ENCODE data around the gene ASB4.

ASB4 gene

GRCh38 chr7:95553939-95554338, 68.2 kb downstream of the ASB4 start:
- DNase-seq (ENCODE audit: low read depth), result no peak
- H3K4me3 ChIP-seq (ENCODE audit: low read depth, low read length), result no peak overlapping the region
- TF ChIP-seq CTCF (IDR thresholded peaks at IDR 0.05; ENCODE audit: low read depth, low read length, missing control alignments), result no peak

GRCh38 chr7:95556777-95557176, 71.0 kb downstream of the ASB4 start:
- no peak overlapping the region for H3K4me3 ChIP-seq (ENCODE audit: low read depth, low read length)
- TF ChIP-seq CTCF (IDR thresholded peaks at IDR 0.05; ENCODE audit: low read depth, low read length, missing control alignments), result no peak
- DNase-seq (ENCODE audit: low read depth), result no peak

- DNase-seq (ENCODE audit: low read depth), result no peak
- TF ChIP-seq CTCF (IDR thresholded peaks at IDR 0.05; ENCODE audit: low read depth, low read length, missing control alignments), result no peak
- no peak overlapping the region for H3K4me3 ChIP-seq (ENCODE audit: low read depth, low read length)
Observed at GRCh38 chr7:95558864-95559263, 73.1 kb downstream of the ASB4 start.

- no peak overlapping the region for H3K4me3 ChIP-seq (ENCODE audit: low read depth, low read length)
- no peak for DNase-seq (ENCODE audit: low read depth)
- no peak for TF ChIP-seq CTCF (IDR thresholded peaks at IDR 0.05; ENCODE audit: low read depth, low read length, missing control alignments)
Observed at GRCh38 chr7:95560674-95561073, 74.9 kb downstream of the ASB4 start.

- DNase-seq (ENCODE audit: low read depth), result no peak
- TF ChIP-seq CTCF (IDR thresholded peaks at IDR 0.05; ENCODE audit: low read depth, low read length, missing control alignments), result no peak
- H3K4me3 ChIP-seq (ENCODE audit: low read depth, low read length), result no peak overlapping the region
Observed at GRCh38 chr7:95569720-95570119, 84.0 kb downstream of the ASB4 start.

- no peak for DNase-seq (ENCODE audit: low read depth)
- H3K4me3 ChIP-seq (ENCODE audit: low read depth, low read length), result no peak overlapping the region
- TF ChIP-seq CTCF (IDR thresholded peaks at IDR 0.05; ENCODE audit: low read depth, low read length, missing control alignments), result no peak
Observed at GRCh38 chr7:95577137-95577536, 91.4 kb downstream of the ASB4 start.

GRCh38 chr7:95578299-95578855, 92.6 kb downstream of the ASB4 start:
- DNase-seq (ENCODE audit: low read depth), result no peak
- TF ChIP-seq CTCF (IDR thresholded peaks at IDR 0.05; ENCODE audit: low read depth, low read length, missing control alignments), result no peak
- no peak overlapping the region for H3K4me3 ChIP-seq (ENCODE audit: low read depth, low read length)

Measured in GM12864 (cell line).